Left renal pelvis (tissue), 4 donors: ENCODE data around the gene HOXB3. TPM values are rescaled to one million over a fixed set of nuclear protein-coding genes. Genes with fewer than 3 reads are reported as not detected.

Source experiments
- DNase-seq, 4 donors: peaks; one replicate each; pipeline ENCODE4 v3.0.0-alpha.2; 2013; ENCODE audit warnings: low read depth in 4 of 4, low spot score in 3 of 4
- polyA plus RNA-seq, 4 donors: library from polyadenylated mRNA; unstranded; fragments of 120-200 nt; gene quantifications; one replicate each; pipeline ENCODE4 v1.2.1, GENCODE V29; 2013; ENCODE audit not compliant: insufficient read length in 4 of 4

HOXB3 gene
- polyA plus RNA-seq, 4 donors = 70.2 to 217 (median 153) TPM

DNA sequence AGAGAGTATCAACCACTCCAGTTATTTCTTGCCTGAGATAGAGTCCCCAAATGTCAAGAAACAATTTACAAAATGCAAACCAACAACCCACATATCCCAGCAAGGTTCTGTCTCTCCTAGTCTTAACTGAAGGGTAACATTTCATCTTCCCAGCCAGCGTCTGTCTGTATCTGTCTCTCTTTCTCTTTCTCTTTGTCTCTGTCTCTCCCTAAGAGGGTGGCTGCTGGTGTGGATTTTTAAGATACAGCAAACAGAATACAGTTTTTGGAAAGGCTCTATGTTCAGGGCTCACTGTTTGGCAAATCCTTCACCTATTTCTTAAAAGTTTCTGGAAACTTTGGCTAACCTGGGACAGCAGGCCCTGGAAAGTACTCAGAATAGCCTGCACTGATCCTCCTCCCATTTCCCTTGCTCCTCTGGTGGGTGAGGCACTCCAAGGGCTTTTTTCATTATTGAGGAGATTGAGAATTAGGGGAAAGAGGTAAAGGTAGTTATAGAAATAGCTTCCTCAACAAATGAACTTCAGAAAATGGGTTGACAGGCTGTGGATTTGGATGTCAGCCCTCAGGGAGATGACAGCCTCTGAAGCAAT, 18.1 kb downstream of the HOXB3 start:
- no peak for DNase-seq

DNA sequence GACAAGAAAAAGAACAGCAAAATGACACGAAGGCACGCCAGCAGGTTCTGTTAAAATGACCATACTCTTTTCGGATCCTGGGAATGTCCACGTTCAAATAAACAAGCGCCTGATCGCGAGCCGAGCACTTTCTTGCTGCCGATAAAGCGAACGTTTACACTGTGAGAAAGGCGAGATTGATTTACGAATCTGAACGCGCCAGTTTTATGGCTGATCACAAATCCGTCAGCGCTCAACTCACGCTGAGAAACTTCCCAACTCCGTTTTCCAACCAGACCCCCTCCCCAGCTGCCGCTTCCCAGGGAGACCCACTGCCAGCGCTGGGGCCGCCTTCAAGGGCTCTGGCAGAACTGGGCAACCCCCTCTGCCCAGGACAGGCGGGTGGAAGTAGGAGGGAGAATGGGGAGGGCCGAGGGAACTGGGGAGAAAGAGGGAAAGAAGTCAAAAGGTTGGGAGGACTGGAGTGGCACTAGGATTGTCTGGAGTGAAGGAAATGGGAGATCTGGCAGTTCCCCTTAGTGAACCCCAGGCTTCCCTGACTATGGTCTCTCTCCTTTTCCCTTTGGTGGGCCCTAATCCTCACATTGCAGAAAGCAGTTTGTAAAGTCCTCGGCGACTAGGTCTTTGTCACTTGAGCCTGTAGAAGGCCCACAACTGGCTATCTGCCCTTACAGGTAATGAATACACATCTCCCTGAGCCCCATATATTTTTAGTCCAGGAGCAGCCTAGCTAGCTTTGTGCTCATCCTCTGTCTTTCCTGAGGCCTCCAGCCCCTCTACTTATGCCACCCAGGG, 18.8 kb downstream of the HOXB3 start:
- DNase-seq = no peak

GRCh38 chr17:48570325-48571023, 19.6 kb downstream of the HOXB3 start:
- no peak for DNase-seq

GRCh38 chr17:48569674-48570324, 20.2 kb downstream of the HOXB3 start:
- DNase-seq = no peak

GRCh38 chr17:48569240-48569582, 20.8 kb downstream of the HOXB3 start:
- no peak for DNase-seq

GRCh38 chr17:48568499-48569239, 21.4 kb downstream of the HOXB3 start:
- no peak for DNase-seq

- DNase-seq = no peak
Measured at GRCh38 chr17:48567646-48568354, 22.2 kb downstream of the HOXB3 start.

- no peak for DNase-seq
Measured at GRCh38 chr17:48567209-48567608, 22.8 kb downstream of the HOXB3 start.

DNA sequence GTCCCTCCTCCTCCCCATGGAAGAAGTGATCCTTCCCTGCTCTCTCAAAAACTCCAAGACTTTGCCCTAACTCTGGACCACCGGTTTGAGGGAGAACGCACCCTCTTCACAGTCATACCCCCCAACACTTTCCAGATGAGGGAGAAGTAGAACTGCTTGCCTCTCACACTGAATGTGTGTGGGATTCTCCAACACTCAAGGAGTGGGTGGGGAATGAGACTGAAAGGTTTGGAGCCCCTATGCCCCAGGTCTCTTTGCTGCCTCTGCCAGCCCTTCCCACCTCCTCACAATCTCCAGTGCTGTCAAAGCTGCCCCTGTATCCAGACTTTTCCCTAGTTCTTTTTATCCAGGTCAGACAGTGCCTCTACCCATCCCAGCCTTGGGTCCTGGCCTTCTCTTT, 23.3 kb downstream of the HOXB3 start:
- DNase-seq = no peak

GRCh38 chr17:48565925-48566710, 23.9 kb downstream of the HOXB3 start:
- no peak for DNase-seq

DNA sequence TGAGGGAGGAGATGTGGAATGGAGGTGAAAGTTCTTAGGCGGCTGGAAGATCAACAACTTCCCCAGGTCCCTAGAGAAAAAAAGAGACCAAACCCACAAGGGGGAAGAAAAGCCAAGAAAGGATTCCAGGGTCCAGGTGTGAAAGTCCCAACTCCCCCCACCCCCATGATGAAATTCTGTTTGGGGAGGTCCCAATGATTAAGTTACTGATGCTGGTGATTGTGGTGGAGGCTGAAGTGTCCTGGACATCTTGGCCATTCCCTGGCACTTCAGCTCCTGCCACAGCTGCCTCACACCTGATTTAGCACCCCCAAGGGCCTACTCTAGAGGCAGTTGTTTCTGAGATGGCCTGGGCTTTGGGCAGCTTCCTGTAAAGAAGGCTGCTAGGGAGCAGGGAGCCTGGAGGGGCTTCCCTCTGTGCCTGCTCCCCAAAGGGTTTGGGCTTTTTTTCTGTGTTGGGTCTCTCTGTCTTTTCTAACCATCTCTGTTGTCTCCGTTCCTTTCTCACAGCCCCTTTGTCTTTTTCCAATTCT, 25.0 kb downstream of the HOXB3 start:
- DNase-seq = no peak

- no peak for DNase-seq
Measured at GRCh38 chr17:48564188-48565021, 25.6 kb downstream of the HOXB3 start.

DNA sequence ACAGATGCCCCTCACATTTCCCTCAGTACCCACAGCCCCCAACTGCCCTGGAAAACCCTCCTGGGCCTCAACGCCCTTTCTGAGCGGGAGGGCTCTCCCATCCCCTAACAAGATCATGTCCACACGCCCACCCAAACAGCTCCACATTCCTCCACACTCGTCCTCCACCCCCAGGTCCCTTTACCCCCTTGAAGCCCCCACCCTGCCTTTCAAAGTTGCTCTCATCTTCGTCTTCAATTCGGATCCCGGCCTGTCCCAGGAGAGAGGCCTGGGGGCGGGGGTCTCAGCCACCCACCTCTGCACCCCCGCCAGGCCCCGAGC, 26.2 kb downstream of the HOXB3 start:
- DNase-seq = no peak

- DNase-seq = peak in 1 of 4 donors; percentile 73
Measured at GRCh38 chr17:48563385-48563838, 26.6 kb downstream of the HOXB3 start.

DNA sequence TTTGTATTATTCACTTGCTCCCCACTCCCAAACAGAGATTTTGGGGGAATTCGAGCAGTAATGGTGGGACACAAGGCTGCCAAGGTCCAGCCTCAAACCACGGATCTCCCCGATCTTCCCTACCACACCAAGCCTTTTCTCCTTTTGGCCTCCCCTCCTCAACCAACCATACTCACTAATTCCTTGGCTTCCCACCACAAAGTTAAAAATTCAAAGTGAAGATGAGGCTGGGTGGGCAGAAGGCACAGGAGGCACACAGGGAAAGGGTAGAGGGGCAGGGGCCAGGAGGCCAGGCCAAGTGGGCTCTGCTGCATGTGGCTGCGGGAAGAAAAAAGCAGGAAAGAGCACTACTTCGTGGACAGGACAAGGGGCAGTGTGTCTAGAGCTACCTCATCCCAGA, 27.1 kb downstream of the HOXB3 start:
- no peak for DNase-seq

GRCh38 chr17:48561884-48562810, 27.9 kb downstream of the HOXB3 start:
- DNase-seq = no peak
